Fibroblast of villous mesenchyme (primary cell): ENCODE measurements around the gene SPRYD3. TPM values are rescaled to one million over a fixed set of nuclear protein-coding genes. Genes with fewer than 3 reads are reported as not detected.

Source experiments
- DNase-seq: peaks from one replicate; pipeline ENCODE4 v3.0.0-alpha.2; 2010; ENCODE audit warnings: low read depth
- H3K4me3 ChIP-seq: 2 replicates; pipeline ENCODE4 v1.5.1; 2011; ENCODE audit warnings: low read depth, mild to moderate bottlenecking, low read length
- CTCF ChIP-seq: IDR thresholded peaks from 2 replicates; pipeline ENCODE4 v1.5.1; 2012; ENCODE audit warnings: low read depth, mild to moderate bottlenecking, low read length; ENCODE audit not compliant: insufficient read depth
- total RNA-seq: library from RNA; depleted of rRNA; stranded (reverse); fragments of >200 nt; gene quantifications from 2 replicates; pipeline ENCODE4 v1.2.3, GENCODE V29; 2012

The SPRYD3 gene
- total RNA-seq, 1 donor: 19.4 TPM

GRCh38 chr12:53048780-53049401 is 30.3 kb downstream of the SPRYD3 start:
- no peak for TF ChIP-seq CTCF
- DNase-seq: peak; percentile 83
- H3K4me3 ChIP-seq: peak overlapping the region; percentile 89

DNA sequence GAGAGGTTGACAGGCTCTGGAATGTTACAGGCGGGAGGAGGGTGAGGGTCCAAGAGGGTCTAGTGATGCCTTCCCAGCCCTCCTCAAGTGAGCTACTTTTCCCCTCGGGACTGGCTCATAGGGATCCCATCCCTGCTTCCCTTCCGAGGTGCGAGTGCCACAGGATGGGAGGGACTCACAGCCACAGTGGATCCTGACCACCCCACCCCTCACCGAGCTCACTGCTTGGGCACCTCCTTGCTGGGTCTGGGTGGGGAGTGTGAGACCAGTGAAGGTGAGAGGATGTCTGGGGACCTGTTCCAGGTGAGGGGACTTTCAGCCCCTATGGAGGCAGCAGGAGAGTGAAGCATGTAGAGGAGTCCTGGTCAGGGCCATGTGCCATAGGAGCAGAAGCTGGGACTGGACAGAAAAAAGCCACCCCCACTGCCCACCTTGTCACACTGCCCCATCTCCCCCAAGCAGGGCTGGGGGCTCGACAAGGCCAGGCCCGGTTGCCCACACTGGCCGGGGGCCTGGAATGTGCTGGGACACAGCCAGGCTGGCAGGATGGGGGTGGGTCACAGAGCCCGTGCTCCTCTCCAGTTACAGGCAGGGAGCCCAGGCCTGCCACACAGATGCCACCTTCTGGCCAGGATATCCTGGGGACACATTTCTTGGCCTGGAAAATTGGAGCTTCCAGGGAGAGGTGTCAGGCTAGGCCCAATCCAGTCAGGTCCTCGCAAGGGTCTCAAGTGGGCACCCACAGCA is 31.0 kb downstream of the SPRYD3 start:
- no peak for DNase-seq
- peak; percentile 1 for TF ChIP-seq CTCF
- peak overlapping the region; percentile 89 for H3K4me3 ChIP-seq

GRCh38 chr12:53047221-53048032 is 31.8 kb downstream of the SPRYD3 start:
- DNase-seq: peak; percentile 82
- no peak for TF ChIP-seq CTCF
- H3K4me3 ChIP-seq: peak overlapping the region; percentile 89

- DNase-seq: peak; percentile 93
- H3K4me3 ChIP-seq: peak overlapping the region; percentile 73
- TF ChIP-seq CTCF: no peak
Observed at GRCh38 chr12:53046655-53047220, 32.5 kb downstream of the SPRYD3 start.

- peak overlapping the region; percentile 73 for H3K4me3 ChIP-seq
- TF ChIP-seq CTCF: no peak
- DNase-seq: no peak
Observed at GRCh38 chr12:53045696-53046045, 33.5 kb downstream of the SPRYD3 start.

DNA sequence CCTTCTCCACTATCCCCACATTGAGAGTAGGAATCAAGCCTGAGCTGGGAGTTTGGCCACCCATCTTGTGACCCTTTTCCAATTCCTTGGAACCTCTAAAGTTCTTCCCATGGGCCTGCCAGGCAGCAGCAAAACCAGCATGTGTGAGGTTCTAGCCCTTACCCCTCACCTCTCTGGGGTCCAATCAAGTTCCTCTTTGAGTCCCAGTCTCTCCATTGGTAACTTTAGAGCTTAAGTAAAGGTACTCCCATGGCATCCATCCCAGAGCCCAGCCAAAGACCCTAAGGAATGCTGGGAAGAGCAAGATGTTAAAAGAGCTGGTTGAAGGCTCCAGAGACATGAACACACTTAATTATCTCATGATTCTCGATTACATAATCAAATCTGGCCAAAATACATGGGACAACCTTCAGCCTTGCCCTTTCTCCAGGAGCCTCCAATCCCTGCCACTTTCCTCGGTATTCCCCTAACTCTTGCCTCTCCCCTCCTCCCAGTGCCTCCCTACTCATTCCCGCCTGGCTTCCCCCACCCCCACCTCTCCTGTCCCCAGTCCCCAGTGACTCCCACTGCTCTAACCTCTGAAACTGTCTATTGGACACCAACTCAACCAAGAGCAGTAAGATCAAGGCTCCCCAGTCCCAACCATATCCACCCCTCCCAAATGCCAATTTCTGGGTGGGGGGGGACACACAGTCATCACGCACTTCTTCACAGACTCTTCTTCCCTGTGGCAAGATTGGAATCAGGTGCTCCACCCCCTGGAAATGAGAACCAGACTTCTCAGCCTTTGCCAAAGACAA is 34.1 kb downstream of the SPRYD3 start:
- no peak for DNase-seq
- H3K4me3 ChIP-seq: no peak overlapping the region
- no peak for TF ChIP-seq CTCF
